Measurements from ENCODE around the gene MYOM1.

MYOM1 gene

DNA sequence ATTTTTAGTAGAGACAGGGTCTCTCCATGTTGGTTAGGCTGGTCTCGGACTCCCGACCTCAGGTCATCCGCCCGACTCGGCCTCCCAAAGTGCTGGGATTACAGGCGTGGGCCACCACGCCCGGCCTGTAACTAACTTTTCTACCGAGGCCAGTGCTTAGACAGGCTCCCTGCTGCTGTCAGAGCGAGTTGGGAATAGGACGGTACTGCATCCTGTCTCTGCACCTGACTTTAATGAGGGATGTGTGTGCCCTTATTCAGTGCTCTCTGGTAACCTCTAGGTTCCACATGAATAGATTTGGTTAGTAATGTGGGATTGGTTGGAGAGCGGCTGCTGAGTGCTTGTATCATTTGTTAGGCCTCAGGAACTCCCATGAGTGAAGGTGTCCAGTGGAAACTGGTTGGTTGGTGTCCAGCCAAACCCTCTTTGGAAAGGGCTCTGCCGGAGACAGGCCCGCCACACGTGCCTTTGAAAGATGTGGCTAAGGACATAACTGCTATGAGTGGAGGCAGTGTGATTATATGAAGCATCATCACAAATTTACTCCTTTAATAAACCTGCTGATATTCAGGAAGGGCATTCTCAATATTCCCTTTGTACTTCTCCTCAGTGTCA, 36.6 kb downstream of the MYOM1 start:
- no peak for DNase-seq

DNA sequence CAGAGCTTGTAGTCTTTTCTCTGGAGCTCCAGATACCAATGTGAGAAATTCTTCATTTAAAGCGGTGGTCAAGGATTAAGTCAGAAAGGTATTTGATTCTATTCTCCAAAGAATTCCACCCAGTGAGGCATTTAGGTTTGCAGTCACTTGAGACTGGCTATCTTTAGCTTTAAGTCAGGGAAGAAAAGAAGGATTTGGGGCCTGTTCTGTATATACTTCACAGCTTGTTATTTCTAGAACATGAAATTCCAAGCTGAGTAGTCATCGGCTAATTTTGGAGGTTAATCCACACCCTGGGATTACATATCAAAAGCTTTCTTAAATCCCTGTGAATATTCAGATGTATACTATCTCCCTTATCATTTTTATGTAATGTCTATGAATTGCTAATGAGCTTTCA, 39.4 kb downstream of the MYOM1 start:
- DNase-seq: no peak

DNA sequence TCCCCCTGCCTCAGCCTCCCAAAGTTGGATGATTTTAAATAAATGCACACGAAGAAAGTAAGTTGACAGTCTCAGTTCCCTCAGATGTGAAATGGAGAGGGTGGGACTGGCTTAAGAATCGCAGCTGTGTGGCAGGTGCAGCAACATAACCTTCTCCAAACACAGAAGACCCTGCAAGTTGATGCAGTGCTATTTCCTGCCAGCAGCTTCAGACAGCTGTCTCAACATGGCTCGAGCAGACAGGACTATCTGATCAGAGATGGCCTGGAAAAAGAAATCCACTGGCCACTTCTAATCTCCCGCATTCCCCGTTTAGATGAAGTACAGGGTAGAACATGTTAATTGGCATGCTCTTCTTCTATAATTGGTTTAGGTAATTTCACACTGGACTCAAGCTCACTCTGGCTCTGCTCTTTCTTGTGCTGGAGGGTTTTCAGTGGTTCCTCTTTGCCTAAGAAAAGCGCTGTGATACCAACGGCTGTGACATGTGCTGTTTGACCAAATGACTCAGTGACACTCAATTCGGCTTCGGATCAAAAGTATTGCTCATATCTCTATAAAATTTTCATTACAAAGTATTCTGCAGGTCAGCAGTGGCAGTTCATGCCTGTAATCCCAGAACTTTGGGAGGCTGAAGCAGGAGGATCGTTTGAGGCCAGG, 40.2 kb downstream of the MYOM1 start:
- DNase-seq: peak in 1 of 2 donors; percentile 24

DNA sequence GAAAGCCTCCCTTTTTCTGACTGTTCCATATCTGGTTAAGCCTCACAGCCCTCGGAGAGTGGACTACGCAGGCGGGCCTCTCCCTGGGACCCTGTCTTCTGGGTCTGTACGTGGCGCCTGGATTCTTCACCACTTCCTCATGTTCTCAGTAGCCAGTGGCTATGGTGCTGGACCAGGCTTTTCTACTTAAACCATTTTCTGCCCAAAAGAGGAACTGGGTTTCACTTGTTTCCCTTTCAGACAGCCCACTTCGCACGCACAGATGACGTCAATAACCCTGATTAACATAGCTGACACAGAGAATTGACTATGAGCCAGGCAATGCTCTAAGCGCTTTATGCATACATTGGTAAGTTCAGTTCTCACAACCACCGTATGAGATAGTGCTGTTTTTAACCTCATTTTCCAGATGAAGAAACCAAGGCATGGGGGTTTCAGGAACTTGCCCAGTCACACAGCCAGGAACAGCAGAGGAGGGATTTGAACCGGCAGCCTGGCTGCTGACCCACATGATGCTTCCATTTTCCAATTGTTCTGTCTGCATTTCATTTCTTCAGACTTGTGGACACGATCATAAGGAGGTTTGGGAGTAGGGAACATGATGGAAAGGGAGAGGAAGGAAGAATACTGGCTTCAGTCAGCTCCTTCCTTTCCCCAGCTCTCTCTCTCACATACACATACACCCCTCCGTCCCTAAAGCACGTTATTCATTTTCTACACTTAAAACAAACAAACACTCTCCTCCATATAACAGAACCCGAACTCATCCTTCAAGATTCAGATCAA, 41.7 kb downstream of the MYOM1 start:
- peak; percentile 38 to 88 for DNase-seq

DNA sequence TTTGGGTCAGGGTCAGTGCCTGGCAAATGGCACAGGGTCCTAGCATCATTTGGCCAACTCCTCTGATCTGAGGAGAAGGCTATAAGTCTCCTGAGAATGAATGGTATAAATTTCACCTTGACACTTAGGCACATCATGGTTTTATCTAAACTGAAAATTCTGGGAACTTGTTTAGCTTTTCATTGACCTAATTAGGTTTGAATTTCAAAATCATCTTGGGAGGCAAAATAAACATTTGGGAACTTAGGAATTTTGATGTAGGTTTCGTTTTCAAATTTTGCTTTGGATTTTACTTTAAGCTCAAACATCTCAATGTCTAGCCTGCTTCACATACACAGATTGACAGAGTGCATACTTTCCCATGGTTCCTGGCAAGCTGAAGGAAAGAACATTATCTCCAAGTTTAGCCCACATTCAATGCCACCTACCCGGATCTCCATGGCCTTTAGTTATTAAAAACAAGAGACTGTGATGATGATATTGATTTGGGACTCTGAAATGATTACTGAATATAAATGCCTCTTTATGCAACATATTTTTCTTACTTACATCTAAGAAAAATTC, 44.5 kb downstream of the MYOM1 start:
- DNase-seq: no peak

DNA sequence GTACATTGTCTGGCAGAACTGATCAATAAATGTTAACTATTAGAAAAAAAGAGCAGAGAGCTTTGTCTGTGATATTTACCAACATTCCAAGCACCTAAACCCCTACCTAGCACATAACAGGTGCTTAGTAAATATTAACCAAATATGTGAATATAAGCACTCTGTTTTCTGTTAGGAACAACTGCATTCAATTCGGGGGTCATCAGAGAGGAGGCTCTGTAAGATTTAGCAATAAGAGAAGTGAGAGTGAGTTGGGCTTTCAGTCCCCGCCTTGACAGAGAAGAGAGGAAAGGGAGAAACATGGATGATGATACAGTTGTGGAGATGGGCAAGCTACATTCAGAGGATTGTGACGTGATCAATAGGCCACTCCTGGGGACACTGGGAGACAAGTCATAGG, 47.7 kb downstream of the MYOM1 start:
- DNase-seq: no peak

DNA sequence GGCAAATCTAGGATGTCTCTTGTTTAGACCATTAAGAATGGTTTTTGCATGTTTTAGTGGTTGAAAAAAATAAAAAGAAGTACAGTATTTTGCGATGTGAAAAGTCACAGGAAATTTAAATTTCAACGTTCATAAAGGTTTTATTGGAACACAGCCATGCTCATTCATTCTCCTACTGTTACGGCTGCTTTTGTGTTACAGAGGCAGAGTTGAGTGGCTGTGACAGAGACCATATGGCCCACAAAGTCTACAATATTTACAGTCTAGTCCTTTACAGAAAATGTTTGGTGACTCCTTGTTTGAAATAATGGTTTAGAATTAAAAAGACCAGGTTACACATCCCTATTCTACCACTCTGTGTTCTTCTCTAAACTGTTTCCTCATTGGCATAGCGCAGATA, 48.1 kb downstream of the MYOM1 start:
- DNase-seq: no peak

DNA sequence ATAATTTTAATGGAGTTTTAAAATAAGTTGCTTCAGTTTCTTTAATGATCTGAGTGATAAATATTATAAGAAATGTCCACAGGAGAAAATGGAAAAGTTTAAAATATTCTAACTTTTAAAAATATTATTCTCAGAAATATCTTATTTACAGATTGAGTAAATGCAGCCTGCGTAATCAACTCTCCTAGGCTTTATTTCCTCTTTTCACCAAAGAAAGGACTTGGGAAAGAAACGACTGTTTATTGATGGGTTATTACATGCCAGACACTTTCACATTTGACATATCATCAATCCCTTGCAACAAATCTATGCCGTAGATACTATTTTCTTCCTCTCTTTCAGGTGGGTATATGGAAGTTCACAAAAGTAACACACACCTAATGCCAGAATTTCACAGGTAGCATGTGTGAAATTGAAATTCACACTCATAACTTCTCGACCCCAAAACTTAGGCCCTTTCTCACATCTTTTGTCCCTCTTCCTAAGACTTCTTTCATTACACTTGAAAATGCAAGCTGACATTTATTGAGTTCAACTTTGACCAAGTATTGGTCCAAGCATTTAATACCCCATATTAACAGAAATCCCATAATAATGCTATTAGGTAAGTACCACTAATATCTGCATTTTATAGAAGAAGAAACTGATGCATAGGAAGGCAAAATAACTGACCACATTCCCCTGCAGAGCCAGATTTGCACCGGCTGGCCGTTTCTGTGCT, 49.2 kb downstream of the MYOM1 start:
- no peak for DNase-seq

DNA sequence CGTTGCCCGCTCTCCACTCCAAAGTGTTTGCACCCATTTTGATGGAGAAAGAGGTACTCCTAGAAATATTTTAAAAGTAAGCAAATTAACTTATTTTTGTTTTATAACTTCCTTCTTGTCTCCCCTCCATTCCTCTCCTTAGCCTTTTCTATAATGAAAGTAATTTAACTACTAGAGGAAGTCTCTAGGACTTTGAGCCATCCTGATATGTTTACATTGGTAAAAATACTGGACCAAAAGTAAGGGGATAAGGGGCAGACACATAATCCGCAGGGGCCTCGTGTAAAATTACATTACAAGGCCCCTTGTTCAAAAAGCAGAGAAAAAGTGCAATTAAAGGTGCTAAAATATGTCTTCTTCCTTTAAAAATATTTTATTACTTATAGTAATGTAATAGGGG, 55.4 kb downstream of the MYOM1 start:
- no peak for DNase-seq

DNA sequence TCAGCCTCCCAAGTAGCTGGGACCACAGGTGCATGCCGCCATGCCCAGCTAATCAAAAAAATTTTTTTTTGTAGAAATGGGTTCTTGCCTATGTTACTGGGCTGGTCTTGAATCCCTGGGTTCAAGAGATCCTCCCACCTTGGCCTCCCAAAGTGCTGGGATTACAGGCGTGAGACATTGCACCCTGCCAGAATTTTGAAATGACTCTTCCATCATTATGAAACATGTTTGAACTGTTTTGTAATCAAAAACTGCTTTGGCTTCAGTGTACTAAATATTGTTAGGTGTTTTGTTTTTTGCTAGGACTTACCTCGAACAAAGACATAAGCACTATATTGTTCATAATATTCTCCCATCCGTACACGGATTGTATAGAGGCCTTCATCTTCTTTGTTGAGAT, 55.8 kb downstream of the MYOM1 start:
- no peak for DNase-seq

DNA sequence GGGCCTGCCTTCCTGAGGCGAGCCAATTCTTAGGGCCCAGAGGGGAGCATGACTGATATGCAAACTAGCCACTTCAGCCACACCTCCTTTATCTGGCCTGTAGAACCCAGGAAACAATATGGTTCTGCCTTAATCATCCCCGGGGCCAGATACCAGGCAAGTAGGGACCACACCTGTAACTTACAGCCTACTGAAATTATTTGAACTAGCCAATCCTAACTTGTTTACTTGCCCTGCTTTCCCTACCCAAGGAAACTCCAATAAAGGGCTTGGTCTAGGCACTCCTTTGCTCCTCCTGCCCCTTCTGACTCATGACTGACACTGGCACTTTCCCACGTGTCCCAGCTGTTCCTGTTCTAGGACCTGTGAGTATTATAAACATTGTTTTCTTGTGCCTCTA, 57.6 kb downstream of the MYOM1 start:
- DNase-seq: no peak

DNA sequence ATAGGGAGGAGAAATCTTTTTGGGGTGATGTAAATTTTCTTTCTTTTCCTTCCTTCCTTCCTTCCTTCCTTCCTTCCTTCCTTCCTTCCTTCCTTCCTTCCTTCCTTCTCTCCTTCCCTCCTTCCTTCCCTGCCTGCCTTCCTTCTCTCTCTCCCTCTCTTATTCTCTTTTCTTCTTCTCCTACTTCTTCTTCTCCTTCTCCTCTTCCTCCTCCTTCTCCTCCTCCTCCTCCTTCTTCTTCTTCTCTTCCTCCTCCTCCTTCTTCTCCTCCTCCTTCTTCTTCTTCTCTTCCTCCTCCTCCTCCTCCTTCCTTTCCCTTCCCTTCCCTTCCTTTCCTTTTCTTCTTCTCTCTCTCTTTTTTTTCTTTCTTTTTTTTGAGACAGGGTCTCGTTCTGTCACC, 59.9 kb downstream of the MYOM1 start:
- DNase-seq: no peak

DNA sequence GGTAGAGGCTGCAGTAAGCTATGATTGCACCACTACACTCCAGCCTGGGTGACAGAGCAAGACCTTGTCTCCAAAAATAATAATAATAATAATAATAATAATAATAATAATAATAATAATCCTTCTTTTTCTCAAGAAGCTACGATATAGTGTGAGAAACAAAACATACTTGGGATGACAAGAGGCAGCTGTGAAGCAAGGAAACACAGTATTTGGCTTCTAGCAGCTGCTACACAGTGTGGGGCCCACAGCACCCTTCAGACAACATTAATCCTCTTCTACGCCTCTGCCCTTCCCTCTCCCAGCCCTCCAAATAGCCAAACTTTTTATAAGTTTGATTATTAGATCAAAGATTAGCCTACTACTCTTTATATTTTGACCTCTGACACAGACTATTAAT, 62.2 kb downstream of the MYOM1 start:
- DNase-seq: no peak

DNA sequence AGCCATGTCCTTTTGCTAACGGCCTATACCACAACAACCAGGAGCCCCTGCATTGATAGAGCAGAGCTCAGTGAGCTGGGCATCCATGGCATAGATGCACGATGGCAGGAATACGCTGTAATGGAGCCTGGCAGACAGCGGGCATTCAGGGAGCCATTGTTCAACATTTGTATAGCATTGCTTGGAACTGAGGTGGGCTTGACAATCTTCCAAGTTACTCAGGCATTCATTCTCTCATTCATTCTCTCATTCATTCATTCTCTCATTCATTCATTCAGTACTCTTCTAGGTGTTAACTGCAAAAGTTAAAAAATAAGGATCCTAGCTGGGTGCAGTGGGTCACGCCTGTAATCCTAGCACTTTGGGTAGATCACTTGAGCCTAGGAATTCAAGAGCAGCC, 62.7 kb downstream of the MYOM1 start:
- DNase-seq: no peak

DNA sequence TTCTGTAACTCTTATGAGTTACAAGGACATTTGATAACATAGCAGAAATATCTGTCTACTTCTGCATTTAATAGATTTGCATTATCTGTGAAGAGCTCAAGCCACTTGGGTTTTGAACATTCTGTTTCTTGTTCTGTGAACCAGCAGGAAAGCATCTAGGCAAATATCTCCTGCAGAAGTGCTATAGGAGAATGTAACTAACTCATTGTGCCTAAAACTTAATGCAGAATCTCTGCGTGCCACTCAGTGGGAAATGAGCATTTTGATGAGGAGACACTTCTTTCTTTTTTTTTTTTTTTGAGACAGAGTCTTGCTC, 63.5 kb downstream of the MYOM1 start:
- DNase-seq: no peak

DNA sequence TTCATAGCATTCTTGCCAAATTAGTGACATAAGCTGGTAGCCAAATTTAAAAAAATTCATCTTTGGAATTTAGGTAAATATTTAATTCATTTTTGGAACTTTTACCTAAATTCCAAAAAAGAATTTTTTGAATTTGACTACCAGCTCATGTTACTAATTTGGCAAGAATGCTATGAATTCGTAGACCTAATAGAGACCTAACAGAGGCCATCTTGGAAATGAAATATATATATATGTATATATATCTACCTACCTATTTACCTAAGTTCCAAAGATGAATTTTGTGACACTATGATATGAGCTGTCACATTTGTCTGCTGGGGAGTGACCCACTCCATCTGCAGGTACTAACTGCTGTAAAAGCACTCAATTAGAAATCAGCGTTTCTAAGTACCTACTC, 65.6 kb downstream of the MYOM1 start:
- DNase-seq: no peak

DNA sequence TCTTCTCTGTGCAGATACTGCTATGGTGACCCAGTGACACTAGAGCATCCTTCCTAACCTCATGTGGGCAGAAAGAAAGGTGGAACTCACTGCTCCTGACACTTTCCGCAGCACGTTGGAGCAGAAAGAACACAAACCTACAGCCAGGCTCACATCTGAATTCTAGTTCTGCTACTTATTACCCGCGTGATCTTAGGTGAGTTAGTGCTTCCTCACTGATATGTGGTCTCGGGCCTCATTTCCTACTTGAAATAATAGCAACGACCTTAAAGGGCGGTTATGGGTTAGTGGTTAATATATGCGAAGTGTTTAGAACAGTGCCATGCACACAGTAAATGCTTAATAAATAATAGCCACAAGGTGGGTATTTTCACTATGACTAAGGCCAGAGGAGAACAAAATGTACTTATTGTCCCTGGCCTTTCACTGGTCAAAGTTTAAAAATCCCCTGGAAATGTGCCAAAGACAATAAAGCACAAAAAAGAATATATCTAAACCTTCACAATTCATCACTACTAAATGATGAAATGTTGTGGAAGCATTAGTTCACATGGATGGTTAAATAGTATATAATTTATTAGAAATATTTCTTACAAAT, 66.6 kb downstream of the MYOM1 start:
- no peak for DNase-seq

DNA sequence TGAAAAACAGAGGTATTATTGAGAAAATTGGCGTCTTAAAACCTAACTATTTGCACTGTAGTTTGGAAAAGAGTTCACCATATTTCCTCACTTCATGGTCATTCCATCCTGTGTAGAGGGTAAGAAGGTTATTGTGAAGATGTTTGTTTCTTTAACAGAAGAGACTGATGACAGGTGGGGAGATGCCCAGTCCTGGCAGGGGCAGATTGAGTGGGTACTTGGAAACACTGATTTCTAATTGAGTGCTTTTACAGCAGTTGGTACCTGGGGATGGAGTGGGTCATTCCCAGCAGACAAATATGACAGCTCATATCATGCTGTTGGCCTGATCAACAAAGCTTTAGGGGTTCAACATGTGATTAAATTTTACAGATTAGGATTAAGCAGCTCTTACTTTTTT, 67.5 kb downstream of the MYOM1 start:
- no peak for DNase-seq

DNA sequence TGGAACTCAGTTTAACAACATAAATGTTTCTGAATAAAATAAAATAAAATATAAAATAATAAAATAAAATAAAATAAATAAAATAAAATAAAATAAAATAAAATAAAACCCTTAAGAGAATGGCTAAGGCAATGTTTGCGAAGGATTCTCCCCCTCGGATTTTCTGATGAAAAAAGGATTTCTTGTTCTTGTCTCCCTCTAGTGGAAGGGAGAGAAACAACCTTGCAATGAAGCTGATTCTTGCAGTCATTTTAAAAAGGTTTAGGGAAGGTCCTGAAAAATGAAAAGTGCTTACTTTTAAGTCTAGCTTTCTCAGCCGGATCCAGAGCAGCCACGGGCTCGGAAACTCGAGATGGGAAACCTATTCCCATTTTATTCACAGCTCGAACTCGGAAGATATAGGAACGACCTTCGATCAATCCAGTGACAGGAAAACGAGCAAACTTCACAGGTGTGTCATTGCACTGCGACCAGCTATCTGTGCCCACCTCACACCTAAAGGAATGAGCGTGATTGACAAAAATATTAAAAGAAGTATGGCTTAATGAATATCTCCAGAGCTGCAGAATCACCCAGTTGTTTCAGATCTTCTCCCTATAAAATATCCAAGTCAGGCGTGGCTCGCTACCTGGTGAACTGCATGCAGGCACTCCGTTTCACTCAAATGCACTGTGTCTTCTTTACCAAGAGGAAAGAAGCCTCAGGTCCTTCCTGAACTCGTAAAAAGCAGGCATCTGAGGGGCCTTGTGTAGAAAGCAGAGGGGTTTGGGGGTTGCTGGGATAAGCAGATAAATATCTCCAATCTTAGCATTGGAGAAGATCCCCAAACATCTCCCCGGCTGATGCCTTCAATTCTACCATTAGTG, 68.1 kb downstream of the MYOM1 start:
- DNase-seq: peak in 1 of 2 donors; percentile 53

DNA sequence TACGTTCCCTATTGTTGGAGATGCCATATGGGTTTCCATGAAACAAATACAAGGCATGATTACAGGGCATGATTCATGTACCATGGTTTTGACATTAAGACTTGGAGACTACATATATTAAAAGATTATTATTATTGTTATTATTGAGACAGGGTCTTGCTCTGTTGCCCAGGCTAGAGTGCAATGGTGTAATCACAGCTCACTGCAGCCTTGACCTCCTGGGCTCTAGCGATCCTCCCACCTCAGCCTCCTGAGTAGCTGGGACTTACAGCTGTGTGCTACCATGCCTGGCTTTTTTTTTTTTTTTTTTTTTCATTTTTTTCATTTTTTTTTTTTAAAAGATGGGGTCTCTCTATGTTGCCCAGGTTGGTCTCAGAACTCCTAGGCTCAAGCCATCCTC, 69.1 kb downstream of the MYOM1 start:
- DNase-seq: no peak

DNA sequence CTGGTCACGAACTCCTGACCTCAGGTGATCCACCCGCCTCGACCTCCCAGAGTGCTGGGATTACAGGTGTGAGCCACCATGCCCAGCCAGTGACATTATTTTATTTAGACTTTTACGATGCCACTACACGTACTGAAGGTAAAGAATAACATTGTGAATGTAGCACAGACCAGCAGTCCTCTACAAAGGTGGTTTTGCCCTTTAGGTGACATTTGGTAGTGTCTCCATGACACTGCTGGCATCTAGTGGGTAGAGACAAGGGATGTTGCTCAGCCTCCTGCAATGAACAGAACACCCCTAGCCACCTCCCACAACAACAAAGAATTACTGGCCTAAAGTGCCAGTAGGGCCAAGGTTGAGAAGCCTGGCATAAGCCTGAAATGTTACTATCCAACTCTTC, 69.5 kb downstream of the MYOM1 start:
- no peak for DNase-seq

DNA sequence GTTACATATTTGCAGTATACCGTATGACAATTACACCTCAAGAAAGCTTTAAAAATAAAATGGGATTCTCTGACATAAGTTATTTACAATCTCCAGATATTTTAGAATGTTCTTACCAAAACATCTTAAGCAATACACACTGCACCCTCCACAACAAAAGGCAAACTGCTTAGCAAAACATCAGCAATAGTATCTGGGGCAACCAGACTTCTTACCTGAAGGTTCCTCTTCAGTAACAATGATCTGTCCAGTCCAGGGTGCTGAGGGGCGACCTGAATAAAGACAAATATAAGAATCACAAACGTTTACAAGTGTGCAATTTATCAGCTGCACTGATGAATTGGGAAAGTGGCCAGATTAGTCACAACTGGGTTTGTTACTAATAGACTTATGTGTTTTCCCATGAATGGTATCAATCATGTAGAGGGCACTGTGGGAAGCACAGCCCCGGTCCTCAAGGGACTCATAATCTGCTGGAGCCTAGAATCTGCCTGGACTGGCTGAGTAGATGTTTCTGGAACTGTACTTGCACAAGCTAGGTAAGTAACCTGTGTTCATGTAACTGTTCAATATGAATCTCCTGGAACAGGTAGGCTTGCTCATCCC, 70.7 kb downstream of the MYOM1 start:
- no peak for DNase-seq

Data from CD4-positive, alpha-beta T cell treated with Interleukin-4 for 1 hour (primary cell).